H1 (cell line): Measurements from ENCODE around the gene RPL21. TPM values are rescaled to one million over a fixed set of nuclear protein-coding genes. Genes with fewer than 3 reads are reported as not detected.

Source experiments
- BRCA1 ChIP-seq: IDR thresholded peaks from 2 replicates; pipeline ENCODE4 v1.6.1; 2012; ENCODE audit warnings: low read depth, low read length, improper control_type of control experiment
- CHD7 ChIP-seq: fragments of 300-600 bp; sonication (generic); IDR thresholded peaks from 2 replicates; pipeline ENCODE4 v1.7.1; 2012; ENCODE audit warnings: low read length, moderate library complexity, mild to moderate bottlenecking, inconsistent platforms; ENCODE audit not compliant: insufficient replicate concordance
- FOSL1 ChIP-seq: IDR thresholded peaks from 2 replicates; pipeline ENCODE4 v1.6.1; 2011; ENCODE audit warnings: mild to moderate bottlenecking, low read depth, low read length, moderate library complexity; ENCODE audit not compliant: insufficient read depth
- RFX5 ChIP-seq: IDR thresholded peaks from 2 replicates; pipeline ENCODE4 v1.6.1; 2011; ENCODE audit warnings: low read depth, low read length, improper control_type of control experiment, borderline replicate concordance
- polyA plus RNA-seq, 7 experiments: library from polyadenylated mRNA; depleted of rRNA in 3 of 7; stranded (reverse) in 5 of 7; unstranded in 2 of 7; fragments of >200 nt in 5 of 7; fragments of 200-250 nt in 2 of 7; gene quantifications; 1 replicate in 5 of 7; 2 replicates in 1 of 7; 4 replicates in 1 of 7; pipeline versions ENCODE4 v1.2.1 to v1.2.3, GENCODE V29; 2011 to 2013; ENCODE audit warnings: missing spikeins in 2 of 7, mixed read lengths in 2 of 7
- total RNA-seq: library from RNA; stranded (reverse); fragmentation: NEBNext Ultra II Directional; extraction: Animal tissue kit (Norgen Biotek cat#: 25700); gene quantifications from 2 replicates; pipeline ENCODE4 v1.2.1, GENCODE V29; 2021

Gene RPL21
- total and polyA plus RNA-seq, 2 of the 8 experiments (the other 6 are each of a cell fraction or from before 2014, with no cell fraction given): 624 to 1,283 TPM

DNA sequence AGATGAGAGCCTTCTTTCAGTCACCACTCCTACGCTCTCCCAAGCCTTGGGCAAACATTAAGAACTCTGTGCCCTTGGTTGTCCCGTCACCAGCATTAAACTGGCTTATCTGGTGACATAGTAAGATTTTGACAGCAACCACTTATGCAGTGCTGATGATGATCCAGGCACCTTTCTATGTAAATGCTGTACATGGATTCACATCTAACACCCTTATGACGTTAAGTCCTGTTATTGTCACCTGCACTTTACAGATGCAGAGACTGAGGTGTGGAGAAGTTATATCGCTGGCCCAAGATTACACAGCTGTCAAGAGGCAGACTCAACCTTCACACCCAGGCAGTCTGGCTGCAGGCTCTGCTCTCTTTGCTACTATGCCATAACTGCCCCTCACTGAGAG is 44.3 kb downstream of the RPL21 start (continued):
- no peak for TF ChIP-seq RFX5
- TF ChIP-seq CHD7: no peak
- no peak for TF ChIP-seq BRCA1
- no peak for TF ChIP-seq FOSL1
- TF ChIP-seq, all 59 proteins: peak for 0
